ENCODE results near the gene ERGIC1. TPM values are rescaled to one million over a fixed set of nuclear protein-coding genes. Genes with fewer than 3 reads are reported as not detected.

Gene ERGIC1
- total RNA-seq, 1 donor from 2014 or later: 105 TPM

- H3K27me3 ChIP-seq (ENCODE audit: control insufficient read depth, insufficient read depth, low read length): no peaks in the 10 kb centered on the region
- no peak for DNase-seq (ENCODE audit: low read depth)
- H3K4me3 ChIP-seq (ENCODE audit: low read depth, low read length): no peak overlapping the region
- no peak for FAIRE-seq
- TF ChIP-seq, protein P1, sequence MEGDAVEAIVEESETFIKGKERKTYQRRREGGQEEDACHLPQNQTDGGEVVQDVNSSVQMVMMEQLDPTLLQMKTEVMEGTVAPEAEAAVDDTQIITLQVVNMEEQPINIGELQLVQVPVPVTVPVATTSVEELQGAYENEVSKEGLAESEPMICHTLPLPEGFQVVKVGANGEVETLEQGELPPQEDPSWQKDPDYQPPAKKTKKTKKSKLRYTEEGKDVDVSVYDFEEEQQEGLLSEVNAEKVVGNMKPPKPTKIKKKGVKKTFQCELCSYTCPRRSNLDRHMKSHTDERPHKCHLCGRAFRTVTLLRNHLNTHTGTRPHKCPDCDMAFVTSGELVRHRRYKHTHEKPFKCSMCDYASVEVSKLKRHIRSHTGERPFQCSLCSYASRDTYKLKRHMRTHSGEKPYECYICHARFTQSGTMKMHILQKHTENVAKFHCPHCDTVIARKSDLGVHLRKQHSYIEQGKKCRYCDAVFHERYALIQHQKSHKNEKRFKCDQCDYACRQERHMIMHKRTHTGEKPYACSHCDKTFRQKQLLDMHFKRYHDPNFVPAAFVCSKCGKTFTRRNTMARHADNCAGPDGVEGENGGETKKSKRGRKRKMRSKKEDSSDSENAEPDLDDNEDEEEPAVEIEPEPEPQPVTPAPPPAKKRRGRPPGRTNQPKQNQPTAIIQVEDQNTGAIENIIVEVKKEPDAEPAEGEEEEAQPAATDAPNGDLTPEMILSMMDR (IDR thresholded peaks at IDR 0.05; ENCODE audit: insufficient read depth, low read length, severe bottlenecking): no peak
- H3K36me3 ChIP-seq (ENCODE audit: control insufficient read depth, insufficient read depth, low read length): peaks cover 3% of the 10 kb centered on the region
These were observed 30.7 kb downstream of the ERGIC1 start for GRCh38 chr5:172864747-172865146.

GRCh38 chr5:172866378-172866777 lies 32.3 kb downstream of the ERGIC1 start:
- FAIRE-seq (no peak), DNase-seq (ENCODE audit: low read depth) (no peak)
- H3K4me3 ChIP-seq (ENCODE audit: low read depth, low read length): no peak overlapping the region
- H3K27me3 ChIP-seq (ENCODE audit: control insufficient read depth, insufficient read depth, low read length): no peaks in the 10 kb centered on the region
- TF ChIP-seq, protein P1 (IDR thresholded peaks at IDR 0.05; ENCODE audit: insufficient read depth, low read length, severe bottlenecking): no peak
- H3K36me3 ChIP-seq (ENCODE audit: control insufficient read depth, insufficient read depth, low read length): peaks cover 3% of the 10 kb centered on the region

DNA sequence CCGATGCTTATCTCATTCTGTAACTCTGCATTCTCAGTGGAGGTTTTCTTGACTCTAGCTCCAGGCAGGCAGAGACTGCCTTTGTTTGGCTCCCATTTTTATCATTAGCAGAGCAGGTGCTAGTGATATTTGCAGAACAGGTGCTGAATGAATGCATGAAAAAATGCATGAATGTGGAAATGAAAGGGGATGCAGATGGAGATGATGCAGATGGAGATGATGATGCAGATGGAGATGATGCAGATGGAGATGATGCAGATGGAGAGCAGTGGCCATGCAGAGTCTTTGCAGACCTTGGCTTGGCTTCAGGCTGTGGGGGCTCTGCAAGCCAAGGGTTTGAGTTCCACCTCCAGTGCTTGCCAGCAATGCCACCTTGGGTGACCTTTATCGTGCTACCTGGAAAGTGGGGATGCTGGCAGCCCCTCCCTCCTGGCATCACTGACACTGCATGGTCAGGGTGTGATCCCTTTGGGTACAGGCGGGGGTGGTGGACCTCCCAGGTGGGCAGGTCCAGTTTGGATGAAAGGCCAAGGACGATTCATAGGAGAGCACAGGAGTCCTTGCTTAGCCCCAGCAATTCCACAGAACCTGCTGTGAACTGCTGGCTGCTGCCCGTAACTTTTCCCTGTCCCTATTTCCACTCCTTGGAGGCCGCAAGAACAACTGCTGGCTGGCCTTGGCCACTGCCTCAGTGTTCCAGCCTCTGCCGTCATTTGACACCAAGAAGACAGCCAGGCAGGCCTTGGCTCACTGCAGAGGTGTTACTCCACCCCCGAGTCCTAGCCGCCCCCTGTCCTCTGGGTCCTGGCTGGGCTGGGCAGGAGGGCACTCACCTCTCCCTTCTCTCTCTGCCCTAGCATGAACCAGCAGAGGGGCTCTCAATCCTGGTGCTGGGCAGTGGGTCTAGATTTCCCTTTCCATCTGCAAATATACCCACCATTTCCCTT lies 33.0 kb downstream of the ERGIC1 start:
- Histone ChIP-seq H3K27me3 (ENCODE audit: control insufficient read depth, insufficient read depth, low read length) (no peaks in the 10 kb centered on the region), H3K36me3 (ENCODE audit: control insufficient read depth, insufficient read depth, low read length) (peaks cover 3% of the 10 kb centered on the region), H3K4me3 (ENCODE audit: low read depth, low read length) (no peak overlapping the region)
- no peak for FAIRE-seq
- TF ChIP-seq, protein P1 (IDR thresholded peaks at IDR 0.05; ENCODE audit: insufficient read depth, low read length, severe bottlenecking): no peak
- no peak for DNase-seq (ENCODE audit: low read depth)

- DNase-seq (ENCODE audit: low read depth) (no peak), FAIRE-seq (no peak)
- H3K27me3 ChIP-seq (ENCODE audit: control insufficient read depth, insufficient read depth, low read length): no peaks in the 10 kb centered on the region
- peaks cover 2% of the 10 kb centered on the region for H3K36me3 ChIP-seq (ENCODE audit: control insufficient read depth, insufficient read depth, low read length)
- no peak overlapping the region for H3K4me3 ChIP-seq (ENCODE audit: low read depth, low read length)
- TF ChIP-seq, protein P1 (IDR thresholded peaks at IDR 0.05; ENCODE audit: insufficient read depth, low read length, severe bottlenecking): no peak
These were observed 33.8 kb downstream of the ERGIC1 start for GRCh38 chr5:172867761-172868435.

DNA sequence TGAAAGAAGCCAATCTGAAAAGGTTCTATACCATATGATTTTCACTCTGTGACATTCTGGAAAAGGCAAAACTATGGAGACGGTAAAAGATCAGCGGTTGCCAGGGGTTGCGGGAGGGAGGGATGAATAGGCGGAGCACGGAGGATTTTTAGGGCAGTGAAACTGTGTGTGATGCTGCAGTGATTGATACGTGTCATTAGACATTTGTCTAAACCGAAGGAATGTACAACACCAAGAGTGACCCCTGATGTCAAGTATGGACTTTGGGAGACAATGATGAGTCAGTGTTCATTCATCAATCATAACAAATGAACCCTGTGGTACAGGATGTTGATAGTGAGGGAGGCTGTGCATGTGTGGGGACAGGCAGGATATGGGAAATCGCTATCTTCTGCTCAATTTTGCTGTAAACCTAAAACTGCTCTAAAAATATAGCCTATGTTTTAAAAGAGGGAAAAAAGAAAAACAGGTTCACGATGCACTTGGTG lies 34.4 kb downstream of the ERGIC1 start:
- no peaks in the 10 kb centered on the region for H3K27me3 ChIP-seq (ENCODE audit: control insufficient read depth, insufficient read depth, low read length)
- TF ChIP-seq, protein P1 (IDR thresholded peaks at IDR 0.05; ENCODE audit: insufficient read depth, low read length, severe bottlenecking): no peak
- FAIRE-seq: no peak
- H3K4me3 ChIP-seq (ENCODE audit: low read depth, low read length): no peak overlapping the region
- DNase-seq (ENCODE audit: low read depth): peak; percentile 78
- H3K36me3 ChIP-seq (ENCODE audit: control insufficient read depth, insufficient read depth, low read length): no peaks in the 10 kb centered on the region

All from bronchial epithelial cell (primary cell).